ENCODE measurements around the gene WDFY4. TPM values are rescaled to one million over a fixed set of nuclear protein-coding genes. Genes with fewer than 3 reads are reported as not detected.

The WDFY4 gene
- polyA plus RNA-seq, 1 donor from 2014 or later = not detected

DNA sequence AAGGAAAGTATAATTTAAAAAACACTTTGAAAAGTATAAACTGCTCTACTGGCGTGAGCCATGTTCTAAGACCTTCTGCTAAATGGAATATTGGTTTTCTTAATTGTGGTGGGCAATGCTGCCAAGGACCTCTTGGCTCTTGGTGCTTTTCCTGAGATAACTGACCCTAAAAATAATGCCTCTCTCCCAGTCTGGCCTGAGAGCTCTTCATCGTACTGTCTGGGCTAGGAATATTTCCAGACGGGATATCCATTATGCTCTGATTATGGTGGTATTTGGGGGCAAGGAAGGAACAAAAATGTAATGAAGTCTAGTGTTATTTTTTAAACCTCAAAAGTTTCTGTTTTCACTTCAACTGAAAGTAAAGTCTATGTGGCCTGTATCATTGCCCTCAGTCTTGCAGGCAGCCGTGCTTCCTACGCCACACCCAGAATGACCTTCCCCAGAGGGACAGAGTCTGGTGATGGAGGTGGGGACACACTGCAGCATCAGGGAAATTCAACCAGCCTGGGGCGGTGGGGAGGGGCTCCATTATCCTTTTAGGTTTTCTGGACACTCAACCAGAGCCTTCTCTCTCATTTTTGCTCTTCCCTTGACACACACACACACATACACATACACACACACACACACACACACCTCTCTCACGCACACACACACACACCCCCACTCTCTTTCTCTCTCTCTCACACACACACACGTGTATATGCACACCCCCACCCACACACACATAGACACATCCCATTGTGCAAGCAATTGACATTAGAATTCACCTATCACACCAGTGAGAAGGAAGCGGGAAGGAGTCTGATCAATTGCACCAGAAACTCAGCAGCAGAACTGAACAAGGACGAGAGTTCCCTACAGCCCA is 155.4 kb downstream of the WDFY4 start:
- no peaks in the 10 kb centered on the region for H3K9me2 ChIP-seq (ENCODE audit: insufficient read depth, low read length)
- H3K36me3 ChIP-seq (ENCODE audit: insufficient read depth, low read length) = no peaks in the 10 kb centered on the region
- TF ChIP-seq EP300 (conservative IDR thresholded peaks at IDR 0.05; ENCODE audit: poor library complexity, severe bottlenecking) (no peak), RAD21 (conservative IDR thresholded peaks at IDR 0.05) (no peak), POLR2AphosphoS5 (IDR thresholded peaks at IDR 0.05) (no peak), TAF1 (IDR thresholded peaks at IDR 0.05; ENCODE audit: low read depth) (no peak), EZH2 (IDR thresholded peaks at IDR 0.05; ENCODE audit: borderline replicate concordance, insufficient read depth, low read length, poor library complexity, severe bottlenecking) (no peak), SMC3 (conservative IDR thresholded peaks at IDR 0.05; ENCODE audit: poor library complexity) (no peak), MXI1 (conservative IDR thresholded peaks at IDR 0.05; ENCODE audit: poor library complexity, severe bottlenecking) (no peak)
- TF ChIP-seq, protein P1, sequence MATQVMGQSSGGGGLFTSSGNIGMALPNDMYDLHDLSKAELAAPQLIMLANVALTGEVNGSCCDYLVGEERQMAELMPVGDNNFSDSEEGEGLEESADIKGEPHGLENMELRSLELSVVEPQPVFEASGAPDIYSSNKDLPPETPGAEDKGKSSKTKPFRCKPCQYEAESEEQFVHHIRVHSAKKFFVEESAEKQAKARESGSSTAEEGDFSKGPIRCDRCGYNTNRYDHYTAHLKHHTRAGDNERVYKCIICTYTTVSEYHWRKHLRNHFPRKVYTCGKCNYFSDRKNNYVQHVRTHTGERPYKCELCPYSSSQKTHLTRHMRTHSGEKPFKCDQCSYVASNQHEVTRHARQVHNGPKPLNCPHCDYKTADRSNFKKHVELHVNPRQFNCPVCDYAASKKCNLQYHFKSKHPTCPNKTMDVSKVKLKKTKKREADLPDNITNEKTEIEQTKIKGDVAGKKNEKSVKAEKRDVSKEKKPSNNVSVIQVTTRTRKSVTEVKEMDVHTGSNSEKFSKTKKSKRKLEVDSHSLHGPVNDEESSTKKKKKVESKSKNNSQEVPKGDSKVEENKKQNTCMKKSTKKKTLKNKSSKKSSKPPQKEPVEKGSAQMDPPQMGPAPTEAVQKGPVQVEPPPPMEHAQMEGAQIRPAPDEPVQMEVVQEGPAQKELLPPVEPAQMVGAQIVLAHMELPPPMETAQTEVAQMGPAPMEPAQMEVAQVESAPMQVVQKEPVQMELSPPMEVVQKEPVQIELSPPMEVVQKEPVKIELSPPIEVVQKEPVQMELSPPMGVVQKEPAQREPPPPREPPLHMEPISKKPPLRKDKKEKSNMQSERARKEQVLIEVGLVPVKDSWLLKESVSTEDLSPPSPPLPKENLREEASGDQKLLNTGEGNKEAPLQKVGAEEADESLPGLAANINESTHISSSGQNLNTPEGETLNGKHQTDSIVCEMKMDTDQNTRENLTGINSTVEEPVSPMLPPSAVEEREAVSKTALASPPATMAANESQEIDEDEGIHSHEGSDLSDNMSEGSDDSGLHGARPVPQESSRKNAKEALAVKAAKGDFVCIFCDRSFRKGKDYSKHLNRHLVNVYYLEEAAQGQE (IDR thresholded peaks at IDR 0.05; ENCODE audit: borderline replicate concordance) = no peak
- TF ChIP-seq, protein P2, sequence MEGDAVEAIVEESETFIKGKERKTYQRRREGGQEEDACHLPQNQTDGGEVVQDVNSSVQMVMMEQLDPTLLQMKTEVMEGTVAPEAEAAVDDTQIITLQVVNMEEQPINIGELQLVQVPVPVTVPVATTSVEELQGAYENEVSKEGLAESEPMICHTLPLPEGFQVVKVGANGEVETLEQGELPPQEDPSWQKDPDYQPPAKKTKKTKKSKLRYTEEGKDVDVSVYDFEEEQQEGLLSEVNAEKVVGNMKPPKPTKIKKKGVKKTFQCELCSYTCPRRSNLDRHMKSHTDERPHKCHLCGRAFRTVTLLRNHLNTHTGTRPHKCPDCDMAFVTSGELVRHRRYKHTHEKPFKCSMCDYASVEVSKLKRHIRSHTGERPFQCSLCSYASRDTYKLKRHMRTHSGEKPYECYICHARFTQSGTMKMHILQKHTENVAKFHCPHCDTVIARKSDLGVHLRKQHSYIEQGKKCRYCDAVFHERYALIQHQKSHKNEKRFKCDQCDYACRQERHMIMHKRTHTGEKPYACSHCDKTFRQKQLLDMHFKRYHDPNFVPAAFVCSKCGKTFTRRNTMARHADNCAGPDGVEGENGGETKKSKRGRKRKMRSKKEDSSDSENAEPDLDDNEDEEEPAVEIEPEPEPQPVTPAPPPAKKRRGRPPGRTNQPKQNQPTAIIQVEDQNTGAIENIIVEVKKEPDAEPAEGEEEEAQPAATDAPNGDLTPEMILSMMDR (IDR thresholded peaks at IDR 0.05; ENCODE audit: poor library complexity, severe bottlenecking) = no peak
- no peak overlapping the region for H3K27ac ChIP-seq (ENCODE audit: low read length)
- H3K27me3 ChIP-seq (ENCODE audit: insufficient read depth, low read depth, low read length) = no peaks in the 10 kb centered on the region
- H3K4me2 ChIP-seq (ENCODE audit: low read length) = no peak overlapping the region
- H3K4me3 ChIP-seq (ENCODE audit: low read length) = no peak overlapping the region
- no peaks in the 10 kb centered on the region for H3F3A ChIP-seq (ENCODE audit: insufficient read depth, low read length, poor library complexity, severe bottlenecking)
- no peaks in the 10 kb centered on the region for H3K79me2 ChIP-seq (replicated peaks; ENCODE audit: insufficient read depth, low read length)
- no peak overlapping the region for H2AFZ ChIP-seq (ENCODE audit: low read depth, low read length)
- H3K9me3 ChIP-seq (ENCODE audit: low read length) = no peaks in the 10 kb centered on the region
- H4K20me1 ChIP-seq (ENCODE audit: insufficient read depth) = no peaks in the 10 kb centered on the region
- H3K9ac ChIP-seq (ENCODE audit: low read length) = no peak overlapping the region

DNA sequence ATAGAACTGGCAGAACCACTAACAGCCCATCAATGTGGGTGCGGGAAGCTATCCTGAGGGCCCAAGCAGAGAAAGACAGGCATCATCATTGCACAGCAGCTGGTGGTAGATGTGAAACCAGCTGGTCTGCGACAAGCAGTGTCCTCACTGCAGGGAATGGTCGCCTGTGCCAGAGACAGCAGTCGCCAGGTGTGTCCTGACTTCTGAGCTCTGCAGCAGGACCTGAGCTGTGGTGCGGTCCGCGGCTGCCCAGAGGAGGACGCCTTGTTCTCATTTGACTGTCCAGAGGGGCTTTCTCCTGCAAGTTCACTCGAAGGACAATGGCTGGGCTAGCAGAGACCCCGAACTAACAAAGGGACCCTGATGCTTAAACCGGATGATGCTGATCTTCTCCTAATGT is 157.6 kb downstream of the WDFY4 start:
- Histone ChIP-seq H3K79me2 (replicated peaks; ENCODE audit: insufficient read depth, low read length) (no peaks in the 10 kb centered on the region), H3K9me2 (ENCODE audit: insufficient read depth, low read length) (no peaks in the 10 kb centered on the region), H3K36me3 (ENCODE audit: insufficient read depth, low read length) (no peaks in the 10 kb centered on the region), H3K9me3 (ENCODE audit: low read length) (no peaks in the 10 kb centered on the region), H3K4me3 (ENCODE audit: low read length) (no peak overlapping the region), H3K4me2 (ENCODE audit: low read length) (no peak overlapping the region), H3F3A (ENCODE audit: insufficient read depth, low read length, poor library complexity, severe bottlenecking) (no peaks in the 10 kb centered on the region), H2AFZ (ENCODE audit: low read depth, low read length) (no peak overlapping the region), H4K20me1 (ENCODE audit: insufficient read depth) (no peaks in the 10 kb centered on the region), H3K9ac (ENCODE audit: low read length) (no peak overlapping the region), H3K27ac (ENCODE audit: low read length) (no peak overlapping the region), H3K27me3 (ENCODE audit: insufficient read depth, low read depth, low read length) (no peaks in the 10 kb centered on the region)
- TF ChIP-seq, protein P1 (IDR thresholded peaks at IDR 0.05; ENCODE audit: borderline replicate concordance) = no peak
- TF ChIP-seq, protein P2 (IDR thresholded peaks at IDR 0.05; ENCODE audit: poor library complexity, severe bottlenecking) = no peak
- no peak for TF ChIP-seq SMC3 (conservative IDR thresholded peaks at IDR 0.05; ENCODE audit: poor library complexity)
- no peak for TF ChIP-seq POLR2AphosphoS5 (IDR thresholded peaks at IDR 0.05)
- no peak for TF ChIP-seq RAD21 (conservative IDR thresholded peaks at IDR 0.05)
